Fibroblast of skin of left quadriceps (primary cell): ENCODE results near the gene THADA.
"Not testable (repeated sequence)": the region's sequence is repeated elsewhere in the genome, so short reads cannot be mapped to it uniquely, and the experiment has no call there.

Experiments
- DNase-seq, 2 experiments: peaks; one replicate each; pipeline ENCODE4 v3.0.0-alpha.2; 2013; ENCODE audit warnings: low read depth in 2 of 2

THADA gene

DNA sequence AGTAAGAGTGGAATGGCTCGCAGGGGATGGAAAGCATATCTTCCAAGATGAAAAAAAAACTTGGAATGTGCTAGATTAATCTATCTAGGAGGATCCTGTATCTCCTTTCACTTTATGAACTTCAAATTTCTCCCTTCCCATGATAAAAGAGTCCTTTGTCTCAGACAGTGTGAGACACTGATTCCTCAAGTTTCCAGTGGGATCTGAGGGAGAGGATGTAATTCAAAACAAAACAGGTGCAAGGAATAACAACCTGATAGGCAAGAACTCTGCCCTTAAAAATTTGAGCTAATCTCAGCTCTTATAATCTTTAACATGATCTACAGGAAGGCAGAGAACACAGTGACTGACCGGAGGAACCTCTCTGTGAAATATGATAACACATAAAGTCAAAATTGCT lies 207.5 kb downstream of the THADA start:
- no peak for DNase-seq

DNA sequence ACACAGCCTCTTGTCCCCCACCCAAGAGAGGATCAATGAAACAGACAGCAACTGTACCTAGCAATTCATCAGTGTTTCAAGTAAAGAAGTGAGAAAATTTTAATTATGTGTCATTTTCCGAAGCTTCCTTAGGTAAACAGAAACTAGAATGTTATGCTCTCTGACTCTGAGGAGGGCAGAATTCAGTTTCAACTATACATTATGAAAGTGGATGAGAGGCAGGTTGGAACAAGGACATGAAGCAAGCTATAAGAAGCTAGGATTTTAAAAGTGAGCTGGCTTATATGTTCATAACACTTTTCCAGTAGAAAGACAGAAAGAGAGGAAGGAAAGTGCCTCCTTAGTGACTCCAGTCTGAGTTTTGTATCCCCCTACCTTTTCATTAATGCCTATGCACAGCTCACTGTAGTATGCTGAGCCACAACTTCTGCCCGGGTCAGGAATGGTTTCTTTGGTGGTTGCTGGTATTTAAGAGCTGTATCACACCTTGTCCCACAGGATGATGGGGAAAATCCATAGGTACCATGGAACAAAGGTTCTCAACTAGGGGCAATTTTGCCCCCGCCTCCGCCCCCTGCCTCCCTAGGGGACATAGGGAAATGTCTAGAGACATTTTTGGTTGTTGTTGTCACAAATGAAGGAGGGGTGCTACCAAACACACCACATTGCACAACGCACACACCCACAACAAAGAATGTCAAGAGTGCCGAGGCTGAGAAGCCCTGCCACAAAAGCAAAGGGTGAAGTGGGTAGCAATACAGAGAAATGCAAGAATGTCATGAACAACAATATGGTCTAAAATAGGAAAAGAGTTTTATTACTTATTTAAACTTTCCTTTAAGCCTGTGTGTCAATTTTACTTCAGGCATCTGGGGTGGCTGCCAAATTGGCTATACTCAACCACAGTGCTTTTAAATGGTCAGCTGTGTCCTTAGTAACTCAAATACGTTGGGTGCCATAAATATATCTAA lies 208.5 kb downstream of the THADA start:
- no peak for DNase-seq

DNA sequence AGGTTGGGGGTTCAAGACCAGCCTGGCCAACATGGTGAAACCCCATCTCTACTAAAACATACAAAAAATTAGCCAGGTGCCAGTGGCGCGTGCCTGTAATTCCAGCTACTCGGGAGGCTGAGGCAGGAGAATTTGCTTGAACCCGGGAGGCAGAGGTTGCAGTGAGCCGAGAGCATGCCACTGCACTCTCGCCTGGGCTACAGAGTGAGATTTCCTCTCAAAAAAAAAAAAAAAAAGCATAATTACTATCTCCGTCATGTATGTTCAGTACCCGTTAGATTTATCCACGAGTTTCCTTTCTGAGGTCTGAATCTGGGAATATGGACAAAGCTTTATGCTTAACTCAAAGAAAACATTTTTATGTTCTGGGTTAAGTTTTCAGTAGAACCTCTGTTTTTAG lies 209.2 kb downstream of the THADA start:
- DNase-seq, result not testable (repeated sequence)

DNA sequence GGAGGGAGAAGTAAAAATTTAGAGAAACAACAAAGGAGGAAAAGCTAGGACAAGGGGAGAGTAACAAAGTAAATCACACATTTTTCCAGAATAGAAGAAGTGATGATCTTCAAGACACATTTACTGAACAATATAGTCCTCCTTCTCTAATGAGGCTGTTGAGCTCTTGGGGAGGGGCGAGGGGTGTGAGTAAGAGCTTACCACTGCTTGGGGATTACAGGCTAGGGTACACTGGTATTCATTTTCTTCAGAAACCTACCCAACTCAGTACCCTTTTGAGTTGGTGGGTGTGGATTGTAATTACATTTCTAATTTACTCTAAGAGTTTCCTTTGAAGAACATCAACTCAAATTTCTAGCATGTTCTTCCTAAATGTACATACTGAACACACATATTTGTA lies 211.7 kb downstream of the THADA start:
- DNase-seq, result no peak

DNA sequence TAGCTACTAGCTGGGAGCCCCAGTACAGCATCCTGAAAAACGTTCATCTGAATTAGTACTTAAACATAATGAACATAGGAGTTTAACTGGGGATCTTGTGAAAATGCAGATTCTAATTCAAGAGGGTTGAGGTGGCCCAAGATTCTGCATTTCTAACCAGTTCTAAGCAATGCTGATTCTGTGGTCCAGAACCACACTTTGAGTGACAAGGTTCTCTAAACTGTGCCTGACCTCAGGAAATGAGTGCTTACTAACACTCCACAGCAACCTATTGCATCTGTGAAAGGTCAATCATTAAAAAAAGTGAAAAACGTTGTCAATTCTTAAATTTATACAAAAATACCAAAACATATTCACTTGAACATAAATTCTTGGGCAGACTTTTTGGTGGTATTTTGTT lies 212.3 kb downstream of the THADA start:
- no peak for DNase-seq

DNA sequence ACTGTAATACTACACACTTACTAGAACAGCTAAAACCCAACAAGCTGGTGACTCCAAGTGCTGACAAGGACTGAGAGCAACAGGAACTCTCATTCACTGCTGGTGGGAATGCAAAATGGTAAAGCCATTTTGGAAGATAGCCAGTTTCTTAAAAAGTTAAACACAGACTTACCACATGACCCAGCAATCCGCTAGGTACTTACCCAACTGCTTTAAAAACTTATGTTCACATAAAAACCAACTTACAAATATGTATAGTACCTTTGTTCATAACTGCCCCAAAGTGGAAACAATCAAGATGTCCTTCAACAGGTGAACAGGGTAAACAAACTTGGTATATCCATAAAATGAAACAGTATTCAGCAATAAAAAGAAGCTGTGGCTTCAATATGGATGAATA lies 216.3 kb downstream of the THADA start:
- DNase-seq, result no peak

DNA sequence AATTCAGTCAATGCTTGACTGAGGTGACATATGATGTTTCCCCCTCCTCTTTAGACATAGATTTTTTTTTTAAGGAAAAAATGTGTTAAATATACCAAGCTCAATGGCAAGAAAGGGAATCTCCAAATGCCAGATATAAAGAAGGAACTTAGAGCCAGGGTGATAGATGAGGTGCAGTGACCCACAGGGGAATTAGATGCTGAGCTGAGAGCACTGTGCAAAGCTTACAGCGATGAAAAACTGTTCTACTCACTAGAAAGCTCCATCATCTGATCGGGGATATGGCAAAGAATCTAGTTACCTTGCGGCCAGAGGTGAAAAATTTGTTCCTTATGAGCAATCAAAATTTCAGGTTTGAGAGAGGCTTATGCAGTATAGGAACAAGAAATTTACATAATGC lies 218.5 kb downstream of the THADA start:
- no peak for DNase-seq

DNA sequence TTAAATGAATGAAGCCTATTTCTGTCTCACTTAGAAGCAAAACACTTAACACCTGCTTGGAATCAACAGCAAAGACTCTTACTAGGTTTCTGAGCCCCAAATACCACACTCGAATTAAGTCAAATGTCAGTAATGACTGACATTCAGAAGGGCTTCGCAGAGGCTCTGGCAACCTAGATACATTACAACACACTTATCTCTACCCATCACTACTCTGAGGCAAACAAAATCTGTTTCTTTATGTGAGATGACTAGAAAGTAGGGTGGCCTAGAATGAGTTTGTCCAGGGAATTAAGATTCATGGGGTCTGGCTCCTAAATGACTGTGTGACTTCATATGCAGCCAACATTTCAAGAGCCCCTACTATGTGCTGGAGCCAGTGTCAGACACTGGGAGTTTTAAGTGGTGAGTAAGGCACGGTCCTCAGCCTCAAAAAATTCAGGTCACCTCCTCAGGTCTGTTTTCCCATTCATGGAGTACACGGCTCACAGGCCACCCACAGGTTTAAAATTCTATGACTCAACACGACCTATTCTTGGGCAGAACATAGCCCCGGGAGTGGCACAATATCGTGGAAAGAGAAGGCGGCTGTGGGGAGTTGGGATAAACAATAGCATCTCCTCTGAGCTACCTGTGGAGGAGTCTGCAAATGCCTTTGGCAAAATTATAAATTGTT lies 219.2 kb downstream of the THADA start:
- no peak for DNase-seq

DNA sequence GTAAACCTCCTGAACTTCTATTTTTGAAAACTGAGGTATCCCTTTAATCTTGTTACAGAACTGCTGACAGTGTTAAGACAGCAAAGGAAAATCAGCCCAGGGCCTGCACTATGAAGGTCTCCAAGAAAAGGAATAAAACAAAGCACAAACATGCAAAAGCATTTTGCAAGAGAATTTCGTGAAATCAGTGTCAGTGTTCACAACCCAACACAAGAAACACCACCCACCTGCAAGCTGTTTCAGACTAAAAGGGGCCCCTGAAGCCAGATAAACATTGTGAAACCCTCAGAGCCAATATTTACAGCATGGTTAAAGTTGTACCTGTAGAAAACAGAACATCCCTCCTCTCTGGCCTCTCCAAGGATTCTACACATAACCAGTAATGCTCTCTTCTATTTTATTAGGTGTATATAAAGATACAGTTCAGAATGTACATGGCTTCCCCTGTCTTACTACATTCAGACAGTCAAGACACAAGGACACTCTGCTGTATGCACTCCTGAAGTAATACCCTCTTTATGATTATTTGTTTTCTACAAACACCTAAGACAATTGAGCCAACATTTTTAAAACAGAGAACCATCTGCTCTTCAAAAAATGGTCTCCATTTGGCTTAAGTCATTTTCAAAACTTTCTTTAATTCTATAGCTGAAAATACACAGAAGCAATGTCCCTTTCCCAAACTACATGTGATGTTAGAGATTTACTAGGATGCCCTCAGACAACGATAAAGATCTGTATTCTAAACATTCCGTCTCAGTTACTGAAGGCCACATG lies 219.9 kb downstream of the THADA start:
- no peak for DNase-seq

DNA sequence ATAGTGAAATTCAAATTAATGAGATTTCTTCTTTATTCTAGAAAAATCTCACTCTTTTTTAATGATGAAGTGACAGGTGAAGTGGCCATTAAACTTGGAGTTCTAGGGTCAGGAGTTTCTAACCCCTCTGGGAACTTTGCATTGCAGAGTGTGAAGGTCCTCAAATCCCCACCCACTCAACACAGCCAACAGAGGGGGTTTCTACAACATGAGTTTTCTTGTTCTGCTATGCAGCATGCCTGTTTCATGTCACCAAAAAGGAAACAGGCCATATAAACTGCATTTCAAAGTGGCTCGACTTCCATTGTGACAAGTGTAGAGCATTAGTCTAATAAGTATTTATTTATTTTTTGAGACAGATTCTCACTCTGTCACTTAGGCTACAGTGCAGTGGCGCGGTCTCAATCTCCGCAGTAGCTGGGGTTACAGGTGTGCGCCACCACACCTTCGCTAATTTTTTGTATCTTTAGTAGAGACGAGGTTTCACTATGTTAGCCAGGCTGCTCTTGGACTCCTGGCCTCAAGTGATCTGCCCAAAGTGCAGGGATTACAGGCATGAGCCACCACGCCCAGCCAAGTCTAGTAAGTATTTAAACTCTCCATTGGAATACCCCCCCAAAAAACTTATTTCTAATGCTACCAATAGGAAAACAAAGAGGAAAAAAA lies 223.3 kb downstream of the THADA start:
- no peak for DNase-seq

DNA sequence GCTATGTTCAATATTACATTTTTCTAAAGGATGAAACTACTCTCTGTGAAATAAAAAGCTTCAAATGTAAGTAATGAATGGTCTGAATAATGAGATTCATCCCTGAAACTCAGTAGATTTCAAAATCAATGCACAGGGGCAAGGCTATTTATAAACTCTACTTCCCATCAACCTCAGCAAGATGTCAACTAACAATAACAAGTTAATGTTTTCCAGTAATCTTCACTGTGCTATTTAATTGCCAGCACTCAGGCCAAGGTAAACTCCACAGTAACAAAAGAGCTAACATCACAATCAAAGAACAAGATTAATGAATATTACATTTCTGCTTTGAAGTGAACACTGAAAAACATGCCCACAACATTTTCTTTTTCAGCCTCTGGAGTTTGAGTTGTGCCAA lies 225.1 kb downstream of the THADA start:
- no peak for DNase-seq

DNA sequence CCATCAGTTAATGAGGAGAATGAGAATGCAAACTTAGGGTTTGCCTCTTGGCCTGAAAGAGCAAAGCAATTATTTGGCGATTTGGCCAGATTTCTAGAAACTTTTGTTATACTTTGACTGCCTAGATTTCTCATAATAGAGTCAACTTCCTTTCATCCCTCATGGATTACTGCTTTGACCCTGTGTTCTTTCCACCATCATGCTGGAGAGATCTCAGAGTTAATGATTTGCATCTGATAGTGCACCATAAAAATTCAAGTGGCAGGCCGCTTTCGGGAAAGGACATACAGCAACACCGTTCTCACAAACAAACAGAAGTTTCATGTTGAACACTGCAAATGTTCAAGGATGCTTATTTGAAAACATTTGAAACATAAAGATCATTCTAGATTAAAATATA lies 225.7 kb downstream of the THADA start:
- DNase-seq, result no peak

DNA sequence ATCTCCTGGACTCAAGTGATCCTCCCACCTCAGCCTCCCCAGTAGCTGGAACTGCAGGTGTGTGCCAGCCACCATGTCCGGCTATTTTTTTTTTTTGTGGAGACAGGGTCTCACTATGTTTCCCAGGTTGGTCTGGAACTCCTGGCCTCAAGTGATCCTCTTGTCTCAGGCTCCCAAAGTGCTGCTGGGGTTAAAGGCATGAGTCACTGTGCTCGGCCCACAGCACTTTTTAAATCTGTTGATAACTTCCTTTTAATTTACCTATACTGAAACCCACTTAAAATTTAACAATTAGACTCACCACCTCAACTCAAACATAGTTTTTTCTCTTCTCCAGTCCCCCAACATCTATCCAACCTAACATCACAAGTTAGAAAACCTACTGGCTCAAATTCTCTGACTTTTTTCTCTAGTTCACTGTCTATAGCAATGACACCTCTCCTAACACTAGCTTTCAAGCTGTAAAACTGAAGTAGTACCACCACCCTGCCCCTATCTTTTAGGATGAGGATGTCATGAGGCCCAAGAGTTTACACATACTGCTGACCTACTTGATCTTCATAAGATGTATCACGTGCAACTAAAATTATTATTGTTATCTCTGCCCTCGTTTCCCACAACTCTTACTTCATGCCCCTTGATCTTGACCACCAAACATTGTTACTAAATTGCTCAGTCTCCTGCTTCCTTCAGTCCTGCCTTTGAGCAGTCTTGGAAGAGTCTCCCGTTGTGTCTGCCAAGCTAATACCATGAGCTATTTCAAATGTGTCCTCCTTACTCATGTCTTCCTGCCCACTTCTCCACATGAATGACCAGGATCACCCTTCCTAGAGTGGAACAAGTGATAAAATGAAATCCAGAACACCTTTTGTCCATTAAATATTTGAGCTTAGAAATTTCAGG lies 227.1 kb downstream of the THADA start:
- no peak for DNase-seq

DNA sequence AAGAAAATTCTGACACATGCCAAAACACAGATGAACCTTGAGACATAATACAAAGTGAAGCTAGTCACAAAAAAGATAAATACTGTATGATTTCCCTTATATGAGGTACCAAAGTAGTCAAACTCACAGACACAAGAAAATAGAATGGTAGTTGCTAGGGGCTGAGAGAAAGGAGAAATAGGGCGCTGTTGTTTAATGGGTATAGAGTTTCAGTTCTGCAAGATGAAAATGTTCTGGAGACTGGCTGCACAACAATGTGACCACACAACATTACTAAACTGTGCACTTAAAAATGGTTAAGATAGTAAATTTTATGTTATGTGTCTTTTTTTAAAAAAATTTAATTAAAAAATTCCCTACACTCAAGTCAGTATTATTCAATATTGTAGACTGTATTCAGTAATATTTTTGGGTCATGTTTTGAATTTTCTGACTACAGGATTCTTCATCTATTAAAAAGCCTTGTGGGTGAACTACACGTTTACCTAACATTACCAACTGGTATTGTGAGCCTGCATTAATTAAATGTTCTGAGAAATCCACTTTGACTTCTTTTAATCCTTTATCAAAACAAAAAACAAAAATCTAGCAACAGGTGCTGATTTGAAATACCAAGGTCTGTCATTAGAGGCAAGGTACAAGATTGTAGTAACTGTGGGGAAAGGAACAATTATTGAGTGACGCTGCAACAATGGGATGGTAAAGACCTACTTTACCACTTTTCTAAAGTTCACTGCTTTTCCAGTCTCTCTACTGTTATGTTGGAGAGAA lies 228.6 kb downstream of the THADA start:
- DNase-seq, result no peak

DNA sequence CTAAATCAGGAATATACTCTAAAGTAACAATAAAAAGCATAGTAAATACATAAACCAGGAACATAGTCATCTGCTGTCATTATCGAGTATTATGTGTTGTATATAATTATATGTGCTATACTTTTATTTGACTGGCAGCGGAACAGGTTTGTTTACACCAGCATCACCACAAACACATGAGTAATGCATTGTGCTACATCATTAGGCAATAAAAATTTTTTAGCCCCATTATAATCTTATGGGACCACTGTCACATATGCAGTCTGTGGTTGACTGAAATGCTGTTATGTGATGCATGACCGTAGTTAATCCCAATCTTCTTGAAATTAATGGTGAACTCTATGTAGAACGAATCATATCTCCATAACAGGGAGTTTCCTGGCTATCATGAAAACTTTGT lies 232.7 kb downstream of the THADA start:
- DNase-seq, result no peak

DNA sequence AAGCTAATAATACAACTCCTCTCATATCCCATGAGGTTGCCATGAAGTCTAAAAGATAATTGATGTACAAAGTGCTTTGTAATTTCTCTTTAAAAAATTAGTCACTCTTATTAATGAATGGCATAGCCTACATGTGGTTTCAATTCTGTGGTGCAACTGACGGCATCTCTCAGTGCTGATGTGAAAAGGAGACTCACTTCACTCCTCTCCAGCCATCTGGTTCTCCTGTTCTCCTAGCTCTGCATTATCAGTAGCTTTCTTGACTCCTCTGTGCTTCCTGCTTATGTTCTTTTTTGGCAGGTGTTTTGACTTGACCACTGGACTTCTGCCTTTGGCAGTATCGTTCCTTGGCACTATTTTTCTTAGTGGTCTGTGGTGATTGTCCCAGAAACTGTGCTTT lies 234.6 kb downstream of the THADA start:
- DNase-seq, result peak; percentile 47 to 48

DNA sequence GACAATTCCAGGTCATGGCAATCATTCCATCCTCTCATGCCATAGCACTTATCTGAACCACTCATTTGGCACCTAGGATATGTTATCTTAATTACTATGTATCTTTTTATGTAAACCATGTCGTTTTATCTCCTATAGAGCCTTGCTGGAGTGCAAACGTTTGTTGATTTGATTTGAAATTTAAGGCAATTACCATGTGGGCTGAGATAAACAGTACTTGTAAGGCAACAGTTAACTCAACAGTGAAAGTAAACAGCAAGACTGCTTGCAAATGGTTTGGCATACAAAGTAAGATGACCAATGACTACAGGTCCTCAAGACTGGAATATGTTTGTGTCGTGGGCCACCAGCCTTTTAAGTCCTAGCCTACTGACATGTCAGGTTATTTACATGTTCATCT lies 235.7 kb downstream of the THADA start:
- no peak for DNase-seq

DNA sequence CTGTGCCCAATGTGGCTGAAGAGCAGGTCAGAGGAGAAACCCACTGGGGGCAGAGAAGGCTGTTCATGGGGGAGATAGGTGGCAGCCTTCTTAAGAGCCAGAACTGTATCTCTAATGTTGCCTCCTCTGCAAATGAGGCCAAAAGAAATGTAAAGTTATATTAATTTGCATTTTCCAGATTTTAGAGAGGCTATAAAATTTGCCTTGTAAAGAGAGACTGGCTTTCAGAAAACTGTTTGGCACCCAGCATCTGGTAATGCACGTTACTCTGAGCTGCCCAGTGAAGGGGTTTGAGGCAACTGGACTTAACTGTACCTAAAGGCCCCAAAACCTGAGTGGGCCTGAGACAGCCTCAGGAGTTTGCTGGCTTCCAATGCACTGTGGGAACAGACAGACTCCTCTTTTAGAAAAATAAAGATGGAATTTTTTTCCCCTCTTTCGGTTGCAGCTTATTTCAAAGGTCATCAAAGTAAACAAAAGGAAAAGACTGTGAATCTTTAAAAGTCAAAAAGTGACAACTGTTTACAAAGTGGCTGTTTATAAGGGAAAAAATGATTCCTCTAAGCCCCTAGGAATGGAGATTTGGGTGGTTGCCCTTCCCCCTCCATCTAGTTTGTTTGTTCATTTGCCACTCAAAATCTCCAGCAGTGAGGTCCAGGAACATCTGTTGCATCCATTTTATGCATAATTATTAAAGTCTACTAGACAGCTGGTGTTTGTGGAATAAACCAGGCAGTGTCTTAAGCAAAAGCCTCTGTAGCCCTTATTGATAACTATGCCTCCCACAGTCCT lies 237.2 kb downstream of the THADA start:
- DNase-seq, result no peak

DNA sequence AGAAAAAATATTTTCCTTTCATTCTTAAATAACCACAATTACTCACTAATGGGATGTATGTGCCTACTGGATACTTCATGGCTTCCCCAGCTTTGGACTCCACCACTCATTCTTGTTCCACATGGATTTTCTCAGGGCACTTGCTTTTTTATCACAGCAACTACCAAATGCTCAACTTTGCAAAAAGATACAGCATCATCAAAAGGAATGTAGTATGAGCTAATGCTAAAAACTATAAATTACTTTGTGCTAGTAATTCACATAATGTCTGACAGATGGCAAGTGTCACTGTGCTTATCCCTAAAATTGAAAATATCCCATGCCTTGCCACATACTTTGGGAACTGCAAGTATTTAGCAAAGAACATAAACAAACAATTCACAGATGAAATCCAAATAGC lies 239.1 kb downstream of the THADA start:
- DNase-seq, result peak in 1 of 2 experiments; percentile 33
